Measurements from ENCODE around the gene FAM83G.
A peak's percentile ranks its signal among the peaks of the same experiment; 100 is the strongest.
"Not testable (repeated sequence)": the region's sequence is repeated elsewhere in the genome, so short reads cannot be mapped to it uniquely, and the experiment has no call there.

FAM83G gene

DNA sequence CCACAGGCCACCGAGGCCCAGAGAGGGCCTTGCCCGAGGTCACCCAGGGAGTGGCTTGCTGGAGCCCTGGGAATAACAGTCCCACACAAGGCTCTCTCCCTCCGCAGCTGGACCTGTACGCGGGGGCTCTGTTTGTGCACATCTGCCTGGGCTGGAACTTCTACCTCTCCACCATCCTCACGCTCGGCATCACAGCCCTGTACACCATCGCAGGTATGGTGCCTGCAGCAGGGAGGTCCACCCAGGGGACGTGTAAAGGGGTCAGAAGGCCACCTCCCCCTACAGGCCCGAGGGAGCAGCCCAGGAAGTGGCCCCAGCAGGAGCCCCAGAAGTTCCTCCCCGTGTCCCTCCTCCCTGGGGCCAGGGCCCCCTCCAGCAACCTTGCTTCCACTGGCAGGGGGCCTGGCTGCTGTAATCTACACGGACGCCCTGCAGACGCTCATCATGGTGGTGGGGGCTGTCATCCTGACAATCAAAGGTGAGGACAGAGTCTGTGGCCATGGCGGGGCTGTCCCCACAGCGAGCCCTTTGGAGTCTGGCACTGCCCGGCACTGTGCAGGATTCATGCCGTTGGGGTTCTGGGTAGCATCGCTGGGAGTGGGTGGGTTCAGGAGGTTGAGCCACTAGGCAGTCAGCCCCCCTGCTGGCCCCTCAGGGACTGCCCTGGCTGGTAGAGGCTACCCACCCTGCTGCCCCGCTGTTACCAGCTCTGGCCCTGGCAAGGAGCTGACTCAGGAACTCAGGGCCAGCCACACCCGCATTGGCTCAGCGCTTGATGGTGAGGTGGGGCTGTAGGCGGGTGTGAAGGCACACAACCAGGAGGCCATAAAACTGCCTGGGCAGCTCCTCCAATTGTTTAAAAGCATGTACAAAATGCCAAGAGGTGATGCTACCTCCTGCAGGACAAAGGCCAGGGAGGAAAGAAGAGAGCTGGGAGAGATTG, 35.3 kb downstream of the FAM83G start:
- no peak for DNase-seq

DNA sequence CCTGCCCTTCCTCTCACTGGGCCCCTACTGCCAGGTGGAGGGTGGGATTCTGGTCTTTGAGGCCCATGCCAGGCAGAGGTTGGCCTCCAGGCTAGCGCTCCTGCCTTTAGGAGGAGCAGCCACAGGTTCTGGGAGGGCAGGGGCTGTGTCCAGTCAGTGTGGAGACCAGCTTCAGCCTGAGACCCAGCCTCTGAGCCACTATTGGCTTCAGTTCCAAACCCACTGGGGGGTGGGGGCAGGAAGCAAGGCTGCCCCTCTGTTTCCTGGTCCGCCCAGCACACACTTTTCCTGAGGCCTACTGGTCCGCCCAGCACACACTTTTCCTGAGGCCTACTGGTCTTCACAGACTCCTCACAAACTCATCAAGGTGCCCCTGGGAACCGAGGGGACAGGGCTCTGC, 36.2 kb downstream of the FAM83G start:
- DNase-seq = no peak

- DNase-seq = no peak
Observed at GRCh38 chr17:18967916-18968315, 36.6 kb downstream of the FAM83G start.

GRCh38 chr17:18966831-18967624, 37.5 kb downstream of the FAM83G start:
- DNase-seq = peak; percentile 54

- DNase-seq = no peak
Observed at GRCh38 chr17:18965530-18966236, 38.9 kb downstream of the FAM83G start.

- DNase-seq = no peak
Observed at GRCh38 chr17:18964550-18964949, 40.0 kb downstream of the FAM83G start.

GRCh38 chr17:18964018-18964351, 40.6 kb downstream of the FAM83G start:
- DNase-seq = no peak

DNA sequence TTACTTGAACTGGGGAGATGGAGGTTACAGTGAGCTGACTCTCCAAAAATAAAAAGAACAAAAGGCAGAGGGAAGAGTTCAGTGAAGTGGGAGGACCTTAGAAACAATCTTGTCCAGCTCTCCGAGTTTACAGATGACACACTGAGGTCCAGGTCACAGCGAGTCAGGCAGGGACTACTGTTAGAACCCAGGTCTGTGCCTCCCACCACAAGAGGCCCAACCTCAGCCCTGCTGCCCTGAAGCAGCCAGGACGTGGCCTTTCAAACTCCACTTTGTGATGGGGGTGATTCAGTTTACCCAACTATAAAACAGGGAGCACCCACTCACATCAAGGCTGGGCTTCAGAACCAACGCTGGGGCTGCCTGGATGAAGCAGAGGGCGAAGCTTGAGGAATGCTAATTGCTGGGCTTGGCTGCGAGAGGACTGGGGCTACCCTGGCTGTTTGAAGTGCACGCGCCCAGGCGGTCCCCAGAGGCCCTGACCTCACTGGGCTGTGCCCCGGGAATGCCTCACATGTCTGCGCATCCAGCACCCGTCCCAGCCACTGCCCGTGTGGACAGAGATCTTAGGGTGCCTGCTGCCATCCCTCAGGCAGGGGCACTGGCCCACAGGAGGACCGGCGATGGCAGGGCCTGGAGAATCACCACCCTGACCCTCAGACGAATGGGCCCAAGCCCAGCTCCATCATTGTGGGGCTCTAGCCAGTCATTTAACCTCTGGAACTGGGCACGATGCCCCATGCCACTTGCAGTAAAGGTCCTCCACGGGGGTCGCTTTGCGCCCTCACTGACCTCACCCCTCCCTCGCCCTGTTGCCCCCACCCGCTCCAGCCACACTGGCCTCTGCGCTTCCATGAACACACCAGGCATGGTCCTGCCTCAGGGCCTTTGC, 41.2 kb downstream of the FAM83G start:
- DNase-seq = no peak

DNA sequence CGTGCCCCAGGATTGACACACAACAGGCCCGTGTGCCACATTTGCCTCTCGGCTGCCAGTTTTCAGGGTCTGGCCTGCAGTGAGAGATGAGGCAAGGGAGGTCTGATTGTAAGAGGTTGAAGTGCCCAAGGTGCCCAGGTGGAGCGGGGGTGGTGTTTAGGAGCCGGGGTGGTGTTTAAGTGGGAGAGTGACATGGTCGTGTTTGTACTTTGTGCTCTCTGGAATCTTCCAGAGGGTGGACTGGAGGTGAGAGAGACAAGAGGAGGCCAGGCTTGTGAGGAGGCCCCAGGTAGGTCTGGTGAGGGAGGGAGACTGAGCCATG, 42.1 kb downstream of the FAM83G start:
- DNase-seq = no peak

DNA sequence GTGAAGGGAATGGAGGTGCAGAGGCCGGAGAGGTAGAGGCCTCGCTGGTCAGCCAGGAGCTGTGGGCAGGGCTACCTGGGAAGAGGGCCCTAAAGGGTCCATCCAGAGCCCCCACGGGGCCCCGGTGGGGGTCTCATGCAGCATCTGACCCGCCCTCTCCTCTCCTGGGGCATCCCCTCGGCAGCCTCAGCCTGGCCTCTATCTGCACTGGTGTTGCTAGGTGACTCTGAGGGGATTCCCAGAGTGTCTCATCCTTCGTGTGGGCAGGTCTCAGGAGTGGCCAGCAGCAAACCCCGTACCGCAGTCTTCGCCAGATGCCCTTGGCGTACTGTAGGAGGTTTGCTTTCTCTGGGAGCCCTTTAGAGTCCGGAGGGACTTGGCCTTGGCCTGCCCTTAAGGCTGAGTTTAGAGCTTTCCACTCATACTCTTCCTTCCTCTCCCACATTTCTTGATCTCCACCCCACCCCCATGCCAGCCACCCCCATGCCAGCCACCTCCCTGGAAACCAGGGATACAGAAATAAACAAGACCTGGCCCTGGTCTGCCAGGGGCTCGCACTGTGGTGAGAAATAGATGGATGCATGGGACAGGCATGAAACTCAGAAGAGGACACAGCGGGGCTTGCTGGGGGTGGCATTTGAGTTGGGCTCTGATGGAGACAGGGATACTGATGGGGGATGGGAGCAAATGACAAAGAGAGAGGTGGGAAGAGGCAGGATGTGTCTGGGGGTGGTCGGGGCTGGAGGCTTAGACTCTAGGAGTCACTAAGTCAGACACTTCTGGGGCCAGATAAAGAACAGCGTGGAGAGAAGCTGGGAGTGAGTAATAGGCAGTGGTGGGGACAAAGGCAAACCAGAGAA, 42.7 kb downstream of the FAM83G start:
- DNase-seq = no peak

DNA sequence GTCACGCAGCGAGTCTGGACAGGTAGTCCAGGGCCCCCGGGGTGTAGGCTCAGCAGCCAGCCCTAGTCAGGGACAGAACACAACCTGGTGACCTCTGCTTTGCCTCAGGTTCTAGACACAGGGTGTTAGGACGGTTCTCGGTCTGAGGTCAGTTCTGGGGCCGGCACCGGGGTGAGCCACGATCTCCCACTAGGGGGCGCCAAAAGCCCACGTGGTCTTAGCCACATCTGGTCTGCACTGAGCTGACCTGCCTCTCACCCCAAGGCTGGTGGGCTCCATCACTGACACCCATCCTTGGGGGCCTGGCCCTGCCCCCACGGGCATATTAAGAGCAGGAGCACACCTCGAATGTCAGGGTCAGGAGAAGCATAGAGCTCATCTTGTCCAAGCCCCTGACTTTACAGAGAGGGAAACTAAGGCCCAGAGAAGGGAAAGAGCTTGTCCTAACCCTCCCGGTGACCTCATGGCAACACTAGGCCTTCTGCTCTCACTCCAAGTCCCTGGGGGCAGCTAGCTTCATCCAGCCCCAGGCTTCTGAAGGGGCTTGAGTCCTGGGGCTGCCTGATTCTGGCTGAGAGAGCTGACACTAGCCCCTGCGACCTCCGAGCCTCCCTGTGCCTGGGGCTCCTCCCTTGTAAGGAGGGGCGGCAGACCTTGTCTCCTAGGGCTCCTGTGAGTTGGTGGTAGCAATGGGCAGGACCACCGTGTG, 43.6 kb downstream of the FAM83G start:
- peak; percentile 65 for DNase-seq

- DNase-seq = no peak
Observed at GRCh38 chr17:18960241-18960665, 44.3 kb downstream of the FAM83G start.

DNA sequence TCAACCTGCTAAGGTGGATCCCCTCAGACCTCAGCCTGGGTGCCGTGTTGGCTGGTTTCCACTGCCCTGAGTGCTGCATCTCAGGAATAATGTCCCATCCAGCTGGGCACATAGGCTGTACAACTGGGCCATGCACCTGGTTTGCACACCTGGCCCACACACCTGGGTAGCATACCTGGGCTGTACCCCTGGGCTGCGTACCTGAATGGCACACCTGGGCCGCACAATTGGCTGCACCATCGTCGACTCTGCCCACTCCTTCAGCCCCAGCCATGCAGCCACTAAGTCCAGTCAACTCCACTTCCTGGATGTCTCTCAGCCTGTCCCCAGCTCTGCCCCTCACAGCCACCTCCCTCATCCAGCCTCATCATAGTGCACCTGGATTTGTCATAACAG, 44.7 kb downstream of the FAM83G start:
- DNase-seq = no peak

DNA sequence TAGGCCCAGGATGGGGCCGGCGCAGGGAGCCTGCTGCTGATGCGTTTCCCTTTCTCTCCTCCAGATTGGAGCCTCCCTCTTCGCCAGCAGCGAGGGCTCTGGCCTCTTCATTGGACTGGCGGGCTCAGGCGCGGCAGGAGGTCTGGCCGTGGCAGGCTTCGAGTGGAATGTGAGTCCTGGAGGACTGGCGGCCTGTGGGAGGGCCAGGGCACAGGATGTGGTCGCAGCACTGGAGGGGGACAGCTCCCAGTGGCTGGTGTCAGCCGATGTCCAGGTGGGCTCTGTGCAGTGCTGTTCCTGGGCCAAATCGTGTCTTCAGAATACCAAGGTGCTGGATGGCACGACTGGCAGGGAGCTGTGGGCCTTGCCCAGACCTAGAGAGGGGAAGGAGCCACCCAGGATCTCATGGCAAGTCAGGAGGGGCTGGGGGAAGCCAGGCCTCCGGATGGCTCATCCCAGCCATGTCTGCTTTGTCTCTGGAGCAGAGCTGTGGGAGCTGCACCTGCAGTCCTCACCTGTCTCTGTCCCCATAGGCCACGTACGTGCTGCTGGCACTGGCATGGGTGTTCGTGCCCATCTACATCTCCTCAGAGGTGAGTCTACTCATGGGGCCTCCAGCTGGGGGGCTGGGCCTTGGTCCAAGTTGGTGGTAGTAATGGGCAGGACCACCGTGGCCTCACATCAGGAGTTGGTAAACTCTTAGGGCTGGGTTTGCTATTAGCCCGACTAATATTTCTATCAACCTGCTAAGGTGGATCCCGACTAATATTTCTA, 45.3 kb downstream of the FAM83G start:
- no peak for DNase-seq

GRCh38 chr17:18958611-18959010, 46.0 kb downstream of the FAM83G start:
- no peak for DNase-seq

DNA sequence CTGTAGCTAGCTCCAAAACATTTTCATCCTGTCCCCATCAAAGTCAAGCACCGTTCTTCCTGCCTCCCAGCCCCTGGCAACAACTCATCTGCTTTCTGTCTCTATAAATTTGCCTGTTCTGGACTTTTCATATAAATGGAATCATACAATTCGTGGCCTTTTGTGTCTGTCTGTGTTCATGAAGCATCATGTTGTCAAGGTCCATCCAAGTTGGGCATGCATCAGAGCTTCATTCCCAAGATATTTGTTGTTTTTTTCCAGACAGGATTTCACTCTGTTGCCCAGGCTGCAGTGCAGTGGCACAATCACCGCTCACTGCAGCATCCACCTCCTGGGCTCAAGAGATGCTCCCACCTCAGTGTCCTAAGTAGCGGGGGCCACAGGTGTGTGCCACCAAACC, 46.7 kb downstream of the FAM83G start:
- no peak for DNase-seq

GRCh38 chr17:18956581-18956980, 48.0 kb downstream of the FAM83G start:
- DNase-seq = no peak

- not testable (repeated sequence) for DNase-seq
Observed at GRCh38 chr17:18956021-18956420, 48.5 kb downstream of the FAM83G start.

DNA sequence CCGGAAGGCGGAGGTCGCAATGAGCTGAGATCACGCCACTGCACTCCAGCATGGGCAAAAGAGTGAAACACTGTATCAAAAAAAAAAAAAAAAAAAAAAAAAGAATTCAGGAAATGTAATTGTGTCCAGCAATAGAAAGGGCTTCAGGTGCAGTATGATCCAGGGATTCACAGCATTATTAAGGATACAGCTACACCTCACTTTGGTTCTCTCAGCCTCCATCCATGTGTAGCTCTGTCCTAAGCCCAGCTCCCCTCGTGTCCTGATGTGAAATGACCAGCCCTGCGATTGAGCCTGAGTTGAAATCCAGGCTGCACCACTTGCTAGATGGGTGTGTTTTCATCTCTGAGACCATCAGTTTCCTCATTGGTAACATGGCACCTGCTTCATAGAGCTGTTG, 49.6 kb downstream of the FAM83G start:
- no peak for DNase-seq

DNA sequence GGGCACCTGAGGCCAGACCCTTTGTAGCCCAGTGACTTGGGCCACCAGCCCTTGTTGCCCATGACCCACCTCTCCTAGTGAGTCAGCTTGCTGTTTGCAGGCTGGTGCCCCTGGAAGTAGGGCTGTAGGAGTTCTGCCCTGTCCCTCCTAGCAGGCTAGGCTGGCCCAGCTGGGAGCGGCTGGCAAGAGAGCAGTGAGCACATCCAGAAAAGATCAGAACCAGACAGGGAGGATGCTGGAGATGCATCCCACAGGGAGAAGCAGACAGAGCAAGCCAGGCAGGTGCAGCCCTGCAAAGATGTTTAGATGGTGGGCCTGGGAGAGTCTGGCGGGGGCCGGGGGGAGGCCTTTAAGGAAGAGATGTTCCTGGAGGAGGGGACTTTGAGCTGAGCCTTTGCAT, 50.2 kb downstream of the FAM83G start:
- no peak for DNase-seq

Measured in right kidney (tissue), 1 donor.